H9 (cell line): ENCODE results near the gene RTP3. TPM values are rescaled to one million over a fixed set of nuclear protein-coding genes. Genes with fewer than 3 reads are reported as not detected.

Source experiments
- DNase-seq: peaks from one replicate; pipeline ENCODE4 v3.0.0-alpha.2; 2017
- H2AFZ ChIP-seq: one replicate; pipeline ENCODE4 v1.6.1; 2013; ENCODE audit warnings: mild to moderate bottlenecking, low read length, control low read depth, moderate library complexity
- H2AK5ac ChIP-seq: 2 replicates; pipeline ENCODE4 v1.6.1; 2013; ENCODE audit warnings: low read length, control low read depth, mixed read lengths; ENCODE audit not compliant: insufficient read length
- H2BK120ac ChIP-seq: one replicate; pipeline ENCODE4 v1.6.1; 2013; ENCODE audit warnings: low read depth, mild to moderate bottlenecking, low read length, control low read depth, inconsistent platforms; ENCODE audit not compliant: poor library complexity, severe bottlenecking
- H2BK12ac ChIP-seq: 2 replicates; pipeline ENCODE4 v1.6.1; 2013; ENCODE audit warnings: low read length, control low read depth, mixed read lengths, low read depth; ENCODE audit not compliant: insufficient read length
- H2BK15ac ChIP-seq: 2 replicates; pipeline ENCODE4 v1.6.1; 2013; ENCODE audit warnings: low read depth, low read length, control low read depth
- H2BK20ac ChIP-seq: one replicate; pipeline ENCODE4 v1.6.1; 2013; ENCODE audit warnings: low read depth, mild to moderate bottlenecking, low read length, control low read depth, inconsistent platforms; ENCODE audit not compliant: poor library complexity, severe bottlenecking
- H2BK5ac ChIP-seq: 2 replicates; pipeline ENCODE4 v1.6.1; 2013; ENCODE audit warnings: low read length, control low read depth, mixed read lengths; ENCODE audit not compliant: insufficient read length
- H3K14ac ChIP-seq: 2 replicates; pipeline ENCODE4 v1.6.1; 2013; ENCODE audit warnings: low read length, control low read depth; ENCODE audit not compliant: insufficient read depth
- H3K18ac ChIP-seq: 2 replicates; pipeline ENCODE4 v1.6.1; 2013; ENCODE audit warnings: low read depth, mild to moderate bottlenecking, mixed read lengths, low read length, control low read depth; ENCODE audit not compliant: insufficient read length
- H3K23ac ChIP-seq: 2 replicates; pipeline ENCODE4 v1.6.1; 2013; ENCODE audit warnings: low read length, control low read depth, mixed read lengths, low read depth; ENCODE audit not compliant: insufficient read length
- H3K23me2 ChIP-seq: 2 replicates; pipeline ENCODE4 v1.6.1; 2013; ENCODE audit warnings: low read depth, mild to moderate bottlenecking, mixed read lengths, low read length, control low read depth; ENCODE audit not compliant: insufficient read length, poor library complexity, severe bottlenecking
- H3K27ac ChIP-seq: 2 replicates; pipeline ENCODE4 v1.5.1; 2013; ENCODE audit warnings: low read length, control low read depth, mixed read lengths, low read depth; ENCODE audit not compliant: insufficient read length
- H3K27me3 ChIP-seq: 2 replicates; pipeline ENCODE4 v1.6.1; 2013; ENCODE audit warnings: low read length, control low read depth, inconsistent platforms; ENCODE audit not compliant: insufficient read depth
- H3K4ac ChIP-seq: 2 replicates; pipeline ENCODE4 v1.6.1; 2013; ENCODE audit warnings: low read depth, mild to moderate bottlenecking, control low read depth, inconsistent platforms, low read length, moderate library complexity
- H3K4me1 ChIP-seq: 2 replicates; pipeline ENCODE4 v1.6.1; 2013; ENCODE audit warnings: low read length, control low read depth, inconsistent platforms; ENCODE audit not compliant: insufficient read depth
- H3K4me2 ChIP-seq: 2 replicates; pipeline ENCODE4 v1.6.1; 2013; ENCODE audit warnings: low read length, control low read depth, mixed read lengths; ENCODE audit not compliant: insufficient read length, insufficient read depth
- H3K56ac ChIP-seq: 2 replicates; pipeline ENCODE4 v1.6.1; 2013; ENCODE audit warnings: low read depth, mild to moderate bottlenecking, mixed read lengths, low read length, control low read depth; ENCODE audit not compliant: insufficient read length
- H3K79me1 ChIP-seq: 2 replicates; pipeline ENCODE4 v1.6.1; 2013; ENCODE audit warnings: low read depth, mild to moderate bottlenecking, moderate library complexity, low read length, control low read depth, inconsistent platforms; ENCODE audit not compliant: insufficient read depth, poor library complexity, severe bottlenecking
- H3K79me2 ChIP-seq: 2 replicates; pipeline ENCODE4 v1.6.1; 2013; ENCODE audit warnings: low read length, control low read depth, inconsistent platforms; ENCODE audit not compliant: insufficient read depth
- H3K9ac ChIP-seq: 2 replicates; pipeline ENCODE4 v1.6.1; 2013; ENCODE audit warnings: low read length, control low read depth, mixed read lengths; ENCODE audit not compliant: insufficient read length; ENCODE audit errors: extremely low read depth
- H3K9me3 ChIP-seq: one replicate; pipeline ENCODE4 v1.6.1; 2013; ENCODE audit warnings: low read depth, low read length, inconsistent platforms; ENCODE audit not compliant: control insufficient read depth
- H3T11ph ChIP-seq: one replicate; pipeline ENCODE4 v1.6.1; 2013; ENCODE audit warnings: mild to moderate bottlenecking, low read length, control low read depth, inconsistent platforms
- H4K20me1 ChIP-seq: one replicate; pipeline ENCODE4 v1.6.1; 2013; ENCODE audit not compliant: control insufficient read depth, insufficient read length, insufficient read depth
- H4K5ac ChIP-seq: 2 replicates; pipeline ENCODE4 v1.6.1; 2013; ENCODE audit warnings: low read depth, mild to moderate bottlenecking, mixed read lengths, low read length, control low read depth; ENCODE audit not compliant: insufficient read length
- H4K8ac ChIP-seq: replicated peaks from 2 replicates; pipeline ENCODE4 v1.6.1; 2013; ENCODE audit warnings: low read length, control low read depth, mixed read lengths, low read depth; ENCODE audit not compliant: insufficient read length
- H4K91ac ChIP-seq: 2 replicates; pipeline ENCODE4 v1.6.1; 2013; ENCODE audit warnings: low read depth, mild to moderate bottlenecking, moderate library complexity, mixed read lengths, low read length, control low read depth; ENCODE audit not compliant: insufficient read length
- H3K27ac Mint-ChIP-seq, 3 experiments: 2 replicates in 2 of 3; 3 replicates in 1 of 3; pipeline ENCODE4 v1.8.0; 2020 to 2021; ENCODE audit warnings: mixed read lengths in 3 of 3, mild to moderate bottlenecking in 1 of 3, moderate library complexity in 1 of 3
- H3K27me3 Mint-ChIP-seq: 2 replicates; pipeline ENCODE4 v1.8.0; 2021; ENCODE audit warnings: low read depth, mild to moderate bottlenecking, moderate library complexity, mixed read lengths
- H3K36me3 Mint-ChIP-seq, 3 experiments: 2 replicates in 2 of 3; 3 replicates in 1 of 3; pipeline ENCODE4 v1.8.0; 2020 to 2021; ENCODE audit warnings: low read depth in 3 of 3, mixed read lengths in 3 of 3; ENCODE audit not compliant: insufficient read depth in 1 of 3
- H3K4me1 Mint-ChIP-seq, 2 experiments: 2 replicates each; pipeline ENCODE4 v1.8.0; 2020; ENCODE audit warnings: mixed read lengths in 2 of 2
- H3K4me3 Mint-ChIP-seq, 2 experiments: 2 replicates in 1 of 2; 3 replicates in 1 of 2; pipeline ENCODE4 v1.8.0; 2020 to 2021; ENCODE audit warnings: mild to moderate bottlenecking in 2 of 2, mixed read lengths in 2 of 2, moderate library complexity in 1 of 2
- H3K9me3 Mint-ChIP-seq, 2 experiments: 2 replicates in 1 of 2; 3 replicates in 1 of 2; pipeline ENCODE4 v1.8.0; 2020; ENCODE audit warnings: mild to moderate bottlenecking in 2 of 2, mixed read lengths in 2 of 2, moderate library complexity in 1 of 2
- WGBS: extraction: QIAGEN DNeasy Blood & Tissue Kit; methylation state at CpG from one replicate; pipeline ENCODE4 v1.1.7; 2013; ENCODE audit warnings: missing lambda C conversion rate, low lambda C conversion rate, mixed read lengths; ENCODE audit not compliant: insufficient read length; ENCODE audit errors: extremely low coverage; 5-methylcytosine and 5-hydroxymethylcytosine counted together
- total RNA-seq: library from RNA; stranded (reverse); gene quantifications from 2 replicates; pipeline ENCODE4 v1.2.1, GENCODE V29; 2021
- TF ChIP-seq, protein P1 (sequence below): fragments of 200-600 bp; sonication (generic); conservative IDR thresholded peaks from 3 replicates; pipeline ENCODE4 v1.8.0; 2021; ENCODE audit warnings: antibody characterized with exemption, mild to moderate bottlenecking

Gene RTP3
- total RNA-seq, 1 experiment from 2014 or later: not detected

DNA sequence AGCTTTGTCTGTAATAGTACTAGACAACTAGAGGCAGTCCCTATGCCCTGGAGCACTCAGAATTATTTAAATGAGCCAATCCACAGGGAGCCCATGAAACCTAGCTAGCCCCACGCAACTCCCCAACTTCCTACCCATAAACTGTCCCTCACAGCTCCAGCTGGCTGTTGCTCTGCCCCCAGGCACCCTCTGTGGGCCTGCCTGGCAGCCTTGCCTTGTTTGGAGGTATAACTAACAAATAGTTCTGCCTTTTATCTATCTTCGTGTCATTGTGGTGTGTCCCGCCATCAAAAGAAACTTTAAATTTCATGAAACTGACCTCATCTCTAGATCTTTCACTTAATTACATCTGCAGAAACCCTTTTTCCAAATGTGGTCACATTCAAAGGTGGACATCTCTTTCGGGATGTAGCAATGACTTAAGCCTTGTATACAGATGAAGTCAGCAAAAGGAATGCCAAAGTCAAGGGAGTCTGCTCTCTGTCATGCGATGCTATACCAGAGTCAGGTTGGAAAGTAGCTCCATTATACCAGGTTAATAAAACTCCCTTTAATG lies 1.8 kb upstream of the RTP3 start:
- no peaks in the 10 kb centered on the region for H3K27me3 ChIP-seq
- H3T11ph ChIP-seq: no peak overlapping the region
- no peak overlapping the region for H3K9ac ChIP-seq
- H3K23ac ChIP-seq: no peak overlapping the region
- H3K9me3 ChIP-seq: no peaks in the 10 kb centered on the region
- H3K14ac ChIP-seq: no peak overlapping the region
- no CpG with 5 or more reads among the region's 5 CpGs for WGBS
- H2BK5ac ChIP-seq: no peak overlapping the region
- H3K4me1 ChIP-seq: no peaks in the 10 kb centered on the region; the same call in 1 of the 2 replicates
- no peak overlapping the region for H3K18ac ChIP-seq
- TF ChIP-seq, protein P1, sequence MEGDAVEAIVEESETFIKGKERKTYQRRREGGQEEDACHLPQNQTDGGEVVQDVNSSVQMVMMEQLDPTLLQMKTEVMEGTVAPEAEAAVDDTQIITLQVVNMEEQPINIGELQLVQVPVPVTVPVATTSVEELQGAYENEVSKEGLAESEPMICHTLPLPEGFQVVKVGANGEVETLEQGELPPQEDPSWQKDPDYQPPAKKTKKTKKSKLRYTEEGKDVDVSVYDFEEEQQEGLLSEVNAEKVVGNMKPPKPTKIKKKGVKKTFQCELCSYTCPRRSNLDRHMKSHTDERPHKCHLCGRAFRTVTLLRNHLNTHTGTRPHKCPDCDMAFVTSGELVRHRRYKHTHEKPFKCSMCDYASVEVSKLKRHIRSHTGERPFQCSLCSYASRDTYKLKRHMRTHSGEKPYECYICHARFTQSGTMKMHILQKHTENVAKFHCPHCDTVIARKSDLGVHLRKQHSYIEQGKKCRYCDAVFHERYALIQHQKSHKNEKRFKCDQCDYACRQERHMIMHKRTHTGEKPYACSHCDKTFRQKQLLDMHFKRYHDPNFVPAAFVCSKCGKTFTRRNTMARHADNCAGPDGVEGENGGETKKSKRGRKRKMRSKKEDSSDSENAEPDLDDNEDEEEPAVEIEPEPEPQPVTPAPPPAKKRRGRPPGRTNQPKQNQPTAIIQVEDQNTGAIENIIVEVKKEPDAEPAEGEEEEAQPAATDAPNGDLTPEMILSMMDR: no peak
- no peaks in the 10 kb centered on the region for H3K79me2 ChIP-seq
- DNase-seq: no peak
- no peaks in the 10 kb centered on the region for H3K79me1 ChIP-seq
- H3K56ac ChIP-seq: no peak overlapping the region
- no peaks in the 10 kb centered on the region for H4K20me1 ChIP-seq
- H2BK15ac ChIP-seq: no peak overlapping the region
- H3K27ac ChIP-seq: no peak overlapping the region
- H2BK12ac ChIP-seq: no peak overlapping the region
- H2AK5ac ChIP-seq: no peak overlapping the region
- no peak overlapping the region for H4K91ac ChIP-seq
- no peak overlapping the region for H3K4ac ChIP-seq
- H3K27me3 Mint-ChIP-seq: peaks cover 7% of the 10 kb centered on the region; the same call in 1 of the 2 replicates
- H2BK120ac ChIP-seq: no peak overlapping the region
- H3K36me3 Mint-ChIP-seq: peaks cover 8 to 16% (median 10%) of the 10 kb centered on the region in 3 experiments
- H3K9me3 Mint-ChIP-seq: peaks cover 14 to 15% of the 10 kb centered on the region in 2 experiments
- peaks cover 30 to 38% of the 10 kb centered on the region in 2 experiments for H3K4me1 Mint-ChIP-seq
- H3K4me3 Mint-ChIP-seq: no peak overlapping the region
- no peak overlapping the region for H3K4me2 ChIP-seq
- no peak overlapping the region for H4K5ac ChIP-seq
- H2AFZ ChIP-seq: no peak overlapping the region
- H3K27ac Mint-ChIP-seq: no peak overlapping the region
- H2BK20ac ChIP-seq: no peak overlapping the region
- H4K8ac ChIP-seq: no peak overlapping the region
- H3K23me2 ChIP-seq: no peaks in the 10 kb centered on the region
